Upper lobe of left lung (tissue), 6 donors: ENCODE data around the gene CDH12. TPM values are rescaled to one million over a fixed set of nuclear protein-coding genes. Genes with fewer than 3 reads are reported as not detected.

Experiments
- ATAC-seq, 2 donors: fragments of 200-7000 bp; cut with Tn5 transposase; one replicate each; pipeline ENCODE4 v1.9.1; 2022; ENCODE audit warnings: mild to moderate bottlenecking in 2 of 2, moderate library complexity in 2 of 2; ENCODE audit not compliant: low FRiP score in 2 of 2
- DNase-seq, 2 donors: peaks; one replicate each; pipeline ENCODE4 v3.0.0-alpha.2; 2019 to 2020
- H3K27ac ChIP-seq, 4 donors: fragments of 200-600 bp; sonication (generic); one replicate each; pipeline ENCODE4 v1.5.1; 2016 to 2019
- H3K27me3 ChIP-seq, 4 donors: fragments of 200-600 bp; sonication (generic); one replicate each; pipeline ENCODE4 v1.5.1; 2017 to 2019
- H3K36me3 ChIP-seq, 4 donors: fragments of 200-600 bp; sonication (generic); one replicate each; pipeline ENCODE4 v1.5.1; 2016 to 2019
- H3K4me1 ChIP-seq, 4 donors: fragments of 200-600 bp; sonication (generic); one replicate each; pipeline ENCODE4 v1.5.1; 2018 to 2019
- H3K4me3 ChIP-seq, 4 donors: fragments of 200-600 bp; sonication (generic); one replicate each; pipeline ENCODE4 v1.5.1; 2017 to 2019; ENCODE audit warnings: mild to moderate bottlenecking in 2 of 4, moderate library complexity in 1 of 4
- H3K9me3 ChIP-seq, 4 donors: fragments of 200-600 bp; sonication (generic); one replicate each; pipeline ENCODE4 v1.5.1; 2018 to 2019
- CTCF ChIP-seq, 6 experiments: fragments of 450-650 bp in 4 of 6; fragments of 200-600 bp in 2 of 6; sonication (generic) in 2 of 6; IDR thresholded peaks; one replicate each; pipeline ENCODE4 v1.5.1; 2016 to 2019; ENCODE audit warnings: antibody characterized with exemption in 6 of 6
- EP300 ChIP-seq, 4 donors: sonication (generic); formaldehyde crosslinking; IDR thresholded peaks; one replicate each; pipeline ENCODE4 v1.5.1; 2017; ENCODE audit warnings: antibody characterized with exemption in 4 of 4, control low read depth in 2 of 4
- POLR2A ChIP-seq, 4 donors: fragments of 450-650 bp; IDR thresholded peaks; one replicate each; pipeline ENCODE4 v1.5.1; 2016 to 2017; ENCODE audit warnings: antibody characterized with exemption in 4 of 4, mild to moderate bottlenecking in 2 of 4
- POLR2AphosphoS5 ChIP-seq, 2 donors: sonication (generic); formaldehyde crosslinking; IDR thresholded peaks; one replicate each; pipeline ENCODE4 v1.5.1; 2017; ENCODE audit warnings: antibody characterized with exemption in 2 of 2
- WGBS, 2 donors: methylation state at CpG; one replicate each; pipeline ENCODE4 v1.1.5; 2017 to 2018; 5-methylcytosine and 5-hydroxymethylcytosine counted together
- total RNA-seq, 6 donors: library from RNA; depleted of rRNA in 4 of 6; stranded (reverse); fragments of >200 nt in 4 of 6; gene quantifications; one replicate each; pipeline versions ENCODE4 v1.1.0 to v1.2.1, GENCODE V29; 2016 to 2021
- donor health status: DM: no; HTN: no; CAD: no; lungs with moderate emphysema.
- donor health status: DM: no; HTN: yes; CAD: no; lungs with severe emphysema.

CDH12 gene
- total RNA-seq, 6 donors from 2014 or later: 0.10 to 0.49 TPM; not detected in 4

GRCh38 chr5:22757776-22758175, 95.4 kb downstream of the CDH12 start:
- no peaks in the 10 kb centered on the region for H3K36me3 ChIP-seq
- WGBS, 2 donors: 68 to 74% methylated on average over 4 of the region's 4 CpGs
- H3K27me3 ChIP-seq: no peaks in the 10 kb centered on the region
- no peaks in the 10 kb centered on the region for H3K4me1 ChIP-seq
- no peak for ATAC-seq
- no peak overlapping the region for H3K4me3 ChIP-seq
- no peak for DNase-seq
- no peak overlapping the region for H3K27ac ChIP-seq
- TF ChIP-seq CTCF (IDR thresholded peaks at IDR 0.05): no peak
- TF ChIP-seq EP300 (IDR thresholded peaks at IDR 0.05): no peak
- TF ChIP-seq POLR2AphosphoS5 (IDR thresholded peaks at IDR 0.05): no peak
- TF ChIP-seq POLR2A (IDR thresholded peaks at IDR 0.05): no peak
- H3K9me3 ChIP-seq: no peaks in the 10 kb centered on the region

GRCh38 chr5:22754155-22754554, 99.0 kb downstream of the CDH12 start:
- Histone ChIP-seq H3K27me3 (no peaks in the 10 kb centered on the region), H3K4me3 (no peak overlapping the region), H3K9me3 (no peaks in the 10 kb centered on the region), H3K4me1 (no peaks in the 10 kb centered on the region), H3K36me3 (no peaks in the 10 kb centered on the region), H3K27ac (no peak overlapping the region)
- no peak for TF ChIP-seq CTCF (IDR thresholded peaks at IDR 0.05)
- TF ChIP-seq POLR2A (IDR thresholded peaks at IDR 0.05): no peak
- no peak for TF ChIP-seq EP300 (IDR thresholded peaks at IDR 0.05)
- no peak for TF ChIP-seq POLR2AphosphoS5 (IDR thresholded peaks at IDR 0.05)
- ATAC-seq: no peak
- DNase-seq: no peak
- 68 to 78% methylated on average over 3 of the region's 3 CpGs for WGBS, 2 donors

- no peak for TF ChIP-seq POLR2A (IDR thresholded peaks at IDR 0.05)
- TF ChIP-seq POLR2AphosphoS5 (IDR thresholded peaks at IDR 0.05): no peak
- TF ChIP-seq EP300 (IDR thresholded peaks at IDR 0.05): no peak
- TF ChIP-seq CTCF (IDR thresholded peaks at IDR 0.05): no peak
- no peaks in the 10 kb centered on the region for H3K4me1 ChIP-seq
- H3K27me3 ChIP-seq: no peaks in the 10 kb centered on the region
- no peaks in the 10 kb centered on the region for H3K9me3 ChIP-seq
- H3K36me3 ChIP-seq: no peaks in the 10 kb centered on the region
- H3K4me3 ChIP-seq: no peak overlapping the region
- ATAC-seq: no peak
- no peak overlapping the region for H3K27ac ChIP-seq
- 63 to 68% methylated on average over 4 of the region's 4 CpGs for WGBS, 2 donors
- DNase-seq: no peak
Observed at GRCh38 chr5:22751536-22751935, 101.6 kb downstream of the CDH12 start.

GRCh38 chr5:22736443-22737003, 116.6 kb downstream of the CDH12 start:
- H3K27ac ChIP-seq: no peak overlapping the region
- H3K9me3 ChIP-seq: no peaks in the 10 kb centered on the region
- WGBS, 2 donors: 71 to 73% methylated on average over 3 of the region's 3 CpGs
- no peak overlapping the region for H3K4me3 ChIP-seq
- no peak for TF ChIP-seq POLR2AphosphoS5 (IDR thresholded peaks at IDR 0.05)
- no peak for TF ChIP-seq EP300 (IDR thresholded peaks at IDR 0.05)
- no peak for TF ChIP-seq CTCF (IDR thresholded peaks at IDR 0.05)
- no peak for TF ChIP-seq POLR2A (IDR thresholded peaks at IDR 0.05)
- DNase-seq (no peak), ATAC-seq (no peak)
- no peaks in the 10 kb centered on the region for H3K27me3 ChIP-seq
- H3K4me1 ChIP-seq: no peaks in the 10 kb centered on the region
- no peaks in the 10 kb centered on the region for H3K36me3 ChIP-seq

GRCh38 chr5:22734907-22735306, 118.2 kb downstream of the CDH12 start:
- TF ChIP-seq POLR2AphosphoS5 (IDR thresholded peaks at IDR 0.05) (no peak), POLR2A (IDR thresholded peaks at IDR 0.05) (no peak), EP300 (IDR thresholded peaks at IDR 0.05) (no peak), CTCF (IDR thresholded peaks at IDR 0.05) (no peak)
- no peaks in the 10 kb centered on the region for H3K36me3 ChIP-seq
- DNase-seq (no peak), ATAC-seq (no peak)
- no peak overlapping the region for H3K27ac ChIP-seq
- WGBS, 2 donors: 90 to 95% methylated on average over 2 of the region's 2 CpGs
- H3K4me3 ChIP-seq: no peak overlapping the region
- H3K9me3 ChIP-seq: no peaks in the 10 kb centered on the region
- H3K27me3 ChIP-seq: no peaks in the 10 kb centered on the region
- no peaks in the 10 kb centered on the region for H3K4me1 ChIP-seq
